Astrocyte of the cerebellum (primary cell): ENCODE measurements around the gene JUND.
A peak's percentile ranks its signal among the peaks of the same experiment; 100 is the strongest.

ENCODE experiments used
- DNase-seq: peaks from one replicate; pipeline ENCODE4 v3.0.0-alpha.2; 2011; ENCODE audit warnings: low read depth
- H3K4me3 ChIP-seq: 2 replicates; pipeline ENCODE4 v1.5.1; 2011; ENCODE audit warnings: mild to moderate bottlenecking, low read depth, low read length, moderate library complexity
- CTCF ChIP-seq: IDR thresholded peaks from 2 replicates; pipeline ENCODE4 v1.5.1; 2012; ENCODE audit warnings: low read length, low read depth, moderate library complexity, mild to moderate bottlenecking; ENCODE audit errors: missing control alignments
- in situ Hi-C: cut with HindIII; loops from 2 replicates; pipeline ENCODE4 v1.10.0; 2017; ENCODE audit warnings: low sequenced_read_pairs

The JUND gene

GRCh38 chr19:18322318-18322758, 40.9 kb upstream of the JUND start:
- peak; percentile 25 for TF ChIP-seq CTCF
- H3K4me3 ChIP-seq, result peak overlapping the region; percentile 75
- in situ Hi-C loops, result no loop called here
- DNase-seq, result no peak

- TF ChIP-seq CTCF, result no peak
- peak overlapping the region; percentile 75 for H3K4me3 ChIP-seq
- in situ Hi-C loops, result no loop called here
- DNase-seq, result no peak
Observed at GRCh38 chr19:18321734-18322102, 40.3 kb upstream of the JUND start.

DNA sequence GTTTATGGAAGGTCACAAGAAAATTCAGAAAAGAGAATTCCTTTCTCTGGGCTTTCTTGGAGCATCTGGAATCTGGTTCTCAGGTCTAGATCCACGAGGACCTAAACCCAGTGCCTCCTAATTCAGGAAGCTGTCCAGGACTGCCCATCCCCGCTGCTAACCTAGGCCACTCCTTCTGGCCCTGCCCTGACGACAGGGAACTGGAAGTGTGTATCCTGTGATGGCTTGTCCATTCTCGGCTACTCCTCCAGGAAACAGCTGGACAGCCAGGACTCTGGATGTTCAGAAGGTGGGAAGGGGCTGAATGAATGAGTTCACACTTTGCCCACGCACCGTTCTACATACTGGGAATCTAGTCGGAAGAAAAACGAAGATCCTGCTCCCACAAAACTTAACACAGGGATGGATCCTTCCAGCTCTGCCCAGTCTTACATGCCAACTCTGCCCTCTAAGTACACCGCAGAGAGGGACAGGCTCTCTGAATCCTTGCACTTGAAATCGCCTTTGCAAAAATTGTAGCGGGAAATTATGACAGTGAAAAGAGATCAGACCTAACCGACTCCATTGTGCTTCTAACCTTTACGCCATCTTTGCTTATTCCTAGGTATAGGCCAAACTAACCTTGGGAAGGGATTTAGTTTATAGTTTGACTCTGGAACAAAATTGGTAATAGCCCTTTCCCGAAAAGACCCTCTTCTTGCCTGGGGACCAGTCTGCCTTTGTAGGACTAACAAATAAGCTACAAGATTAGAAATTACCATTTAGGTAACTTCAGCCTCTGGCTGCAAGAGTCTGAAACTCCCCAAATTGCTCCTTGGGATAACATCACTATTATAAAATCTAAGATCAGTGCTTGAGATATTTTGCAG, 39.7 kb upstream of the JUND start:
- no peak for TF ChIP-seq CTCF
- in situ Hi-C loops, result no loop called here
- DNase-seq, result no peak
- H3K4me3 ChIP-seq, result no peak overlapping the region

- in situ Hi-C loops, result no loop called here
- TF ChIP-seq CTCF, result no peak
- DNase-seq, result no peak
- H3K4me3 ChIP-seq, result no peak overlapping the region
Observed at GRCh38 chr19:18319591-18320135, 38.2 kb upstream of the JUND start.

DNA sequence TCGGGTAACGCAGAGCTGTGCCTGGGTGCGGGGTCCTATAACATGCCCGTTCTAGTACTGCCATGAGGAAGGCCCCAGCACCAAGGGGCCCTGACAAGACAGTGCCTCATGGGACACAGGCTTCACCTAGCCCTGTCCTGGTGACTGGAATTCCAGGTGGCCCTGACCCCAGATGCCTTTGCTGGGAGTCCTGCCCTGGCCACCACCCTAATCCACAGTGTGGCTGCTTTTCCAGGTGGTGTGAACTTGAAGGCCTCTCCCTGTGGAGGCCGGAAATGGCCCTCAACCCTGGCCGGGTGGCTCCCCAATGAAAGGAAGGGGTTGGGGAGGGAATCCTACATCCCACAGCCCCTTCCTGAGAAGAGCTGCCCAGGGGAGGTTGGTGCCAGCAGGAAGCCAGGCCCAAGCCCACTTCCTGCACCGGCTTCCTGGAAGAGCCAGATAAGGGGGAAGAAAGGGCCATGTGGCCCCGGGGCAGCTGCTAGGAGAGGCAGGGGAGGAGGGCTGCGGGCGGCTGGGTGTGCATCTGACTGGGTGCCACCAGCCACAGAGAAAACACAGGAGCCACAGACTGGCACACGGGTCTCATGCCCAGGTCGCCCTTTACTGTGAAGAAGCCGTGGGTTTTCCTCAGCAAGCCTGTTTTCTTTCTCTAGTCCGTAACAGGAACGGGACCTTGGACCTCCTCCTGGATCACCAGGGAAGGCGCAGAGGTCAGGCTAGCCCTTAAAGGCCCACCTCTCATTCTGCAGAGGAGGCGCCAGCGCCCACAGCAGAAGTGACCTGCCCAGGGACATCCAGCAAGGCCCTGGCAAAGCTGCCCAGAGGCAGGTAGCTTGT, 36.8 kb upstream of the JUND start:
- DNase-seq, result no peak
- H3K4me3 ChIP-seq, result no peak overlapping the region
- in situ Hi-C loops, result no loop called here
- no peak for TF ChIP-seq CTCF

DNA sequence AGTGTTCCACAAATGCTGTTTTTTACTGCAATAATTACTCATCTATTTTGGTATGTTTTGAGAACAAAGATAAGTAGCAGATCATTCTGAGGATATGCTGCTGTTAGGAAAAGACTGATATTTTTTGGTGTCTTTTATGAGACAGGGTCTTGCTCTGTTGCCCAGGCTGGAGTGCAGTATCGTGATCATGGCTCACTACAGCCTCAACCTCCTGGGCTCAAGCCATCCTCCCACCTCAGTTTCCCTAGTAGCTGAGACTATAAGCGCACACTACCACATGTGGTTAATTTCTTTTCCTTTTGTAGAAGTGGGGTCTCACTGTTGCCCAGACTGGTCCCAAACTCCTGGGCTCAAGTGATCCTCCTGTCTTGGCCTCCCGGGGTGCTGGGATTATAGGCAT, 32.0 kb upstream of the JUND start:
- DNase-seq, result no peak
- no peak for TF ChIP-seq CTCF
- no peak overlapping the region for H3K4me3 ChIP-seq
- in situ Hi-C loops, result no loop called here
